A673 (cell line): ENCODE data around the gene SMARCA2. TPM values are rescaled to one million over a fixed set of nuclear protein-coding genes. Genes with fewer than 3 reads are reported as not detected.
A peak's percentile ranks its signal among the peaks of the same experiment; 100 is the strongest.

Experiments
- BruUV-seq: library from RNA; stranded (reverse); fragments of 400-500 nt; replicated peaks from 2 replicates; lab custom pipeline; 2021; lab: Mats Ljungman, UMichigan
- CTCF ChIA-PET: fragments of 300-600 bp; sonication (Branson Sonifier 250); formaldehyde crosslinking; loops from one replicate; lab custom pipeline; 2022; ENCODE audit warnings: antibody characterized with exemption; lab: Charles Lee
- POLR2A ChIA-PET: fragments of 300-600 bp; sonication (Branson Sonifier 250); formaldehyde crosslinking; loops from one replicate; lab custom pipeline; 2022; ENCODE audit warnings: antibody characterized with exemption; ENCODE audit not compliant: low non-redundant PET; lab: Charles Lee
- DNase-seq: peaks from one replicate; pipeline ENCODE4 v3.0.0-alpha.2; 2015; ENCODE audit warnings: low spot score
- H3K27ac ChIP-seq: fragments of 200-600 bp; sonication (generic); 2 replicates; pipeline ENCODE4 v1.5.1; 2016; ENCODE audit warnings: mixed run types, low read depth, mild to moderate bottlenecking, mixed read lengths, antibody characterized with exemption, low read length; ENCODE audit not compliant: poor library complexity, severe bottlenecking
- H3K27me3 ChIP-seq: fragments of 200-600 bp; sonication (generic); replicated peaks from 2 replicates; pipeline ENCODE4 v1.6.1; 2017; ENCODE audit warnings: mixed run types, low read depth, mild to moderate bottlenecking, mixed read lengths, antibody characterized with exemption, low read length; ENCODE audit not compliant: insufficient read depth, poor library complexity
- H3K36me3 ChIP-seq: fragments of 200-600 bp; sonication (generic); 2 replicates; pipeline ENCODE4 v1.6.1; 2016; ENCODE audit warnings: mixed run types, mild to moderate bottlenecking, mixed read lengths, antibody characterized with exemption, low read length; ENCODE audit not compliant: insufficient read depth, poor library complexity, severe bottlenecking
- H3K4me1 ChIP-seq: fragments of 200-600 bp; sonication (generic); 2 replicates; pipeline ENCODE4 v1.6.1; 2017; ENCODE audit warnings: mixed run types, mild to moderate bottlenecking, mixed read lengths, antibody characterized with exemption, low read length; ENCODE audit not compliant: insufficient read depth, poor library complexity, severe bottlenecking
- H3K4me3 ChIP-seq: fragments of 200-600 bp; sonication (generic); 2 replicates; pipeline ENCODE4 v1.5.1; 2016; ENCODE audit warnings: low read depth, mixed run types, mild to moderate bottlenecking, mixed read lengths, low read length; ENCODE audit not compliant: poor library complexity, severe bottlenecking
- H3K9me3 ChIP-seq: fragments of 200-600 bp; sonication (generic); 2 replicates; pipeline ENCODE4 v1.6.1; 2016; ENCODE audit warnings: mixed run types, low read depth, mild to moderate bottlenecking, mixed read lengths, antibody characterized with exemption, low read length; ENCODE audit not compliant: poor library complexity, severe bottlenecking
- EZH2 ChIP-seq: fragments of 200-600 bp; sonication (generic); IDR thresholded peaks from 2 replicates; pipeline ENCODE4 v1.6.1; 2017; ENCODE audit warnings: borderline replicate concordance, low read depth, mild to moderate bottlenecking, mixed read lengths, antibody characterized with exemption, low read length; ENCODE audit not compliant: poor library complexity, severe bottlenecking
- intact Hi-C: fragments of 100-400 bp; cut with micrococcal nuclease; formaldehyde crosslinking; loops from one replicate; pipeline ENCODE4 v1.10.0; 2022; ENCODE audit not compliant: unreplicated experiment
- total RNA-seq: library from RNA; stranded (reverse); gene quantifications from 2 replicates; pipeline ENCODE4 v1.2.3, GENCODE V29; 2021
- TF ChIP-seq, protein P1 (sequence below): fragments of 300-800, 200-600 bp; sonication (generic); conservative IDR thresholded peaks from 2 replicates; pipeline ENCODE4 v1.5.1; 2017; ENCODE audit warnings: low read depth, mild to moderate bottlenecking, antibody characterized with exemption, low read length, moderate library complexity, mixed read lengths

SMARCA2 gene
- total RNA-seq, 1 experiment from 2014 or later, result 69.0 TPM

DNA sequence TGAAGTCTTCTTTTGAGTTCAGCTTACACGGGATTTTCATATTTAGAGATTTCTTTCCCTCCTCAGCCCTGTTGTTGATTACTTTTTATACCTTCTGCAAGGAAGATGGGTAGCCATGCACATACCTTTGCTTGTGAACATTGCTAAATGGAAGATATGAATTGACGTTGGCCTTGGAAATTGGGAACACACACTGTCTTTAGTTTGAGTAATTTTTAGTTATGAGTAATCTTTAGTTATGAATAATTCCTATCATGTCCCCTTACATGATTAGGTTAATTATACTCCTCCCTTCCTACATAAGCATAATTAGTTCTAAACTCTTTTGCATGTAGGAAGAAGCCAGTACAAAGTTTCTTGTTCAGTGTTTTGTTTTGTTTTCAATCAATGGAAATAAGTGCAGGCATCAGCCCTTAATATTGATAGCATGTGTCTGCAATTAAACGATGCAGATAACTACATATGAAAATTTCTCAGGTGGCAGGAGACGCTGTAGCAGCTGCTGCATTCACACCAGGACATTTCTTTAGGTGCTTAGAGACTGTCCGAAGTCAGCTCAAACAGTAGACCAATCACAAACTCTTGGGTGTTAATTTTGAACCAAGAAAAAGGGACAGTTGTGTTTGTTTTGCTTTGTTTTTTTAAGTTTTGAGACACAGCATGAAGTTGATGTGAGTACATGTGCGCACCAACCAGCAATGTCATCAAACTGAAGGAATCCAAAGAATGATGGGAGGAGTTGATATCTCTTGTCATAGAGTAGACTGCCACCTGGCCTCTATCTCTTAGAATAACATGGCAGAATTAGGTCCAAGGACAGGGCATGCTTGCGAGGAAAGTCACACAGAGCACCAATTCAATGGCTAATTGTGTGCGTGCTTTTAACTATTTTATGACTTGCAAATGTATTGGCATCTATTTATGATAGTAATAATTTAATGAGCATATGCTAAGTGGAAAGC lies 51.4 kb downstream of the SMARCA2 start:
- ChIA-PET POLR2A (no interaction called here), CTCF (no interaction called here)
- no TSS peak for BruUV-seq
- no peaks in the 10 kb centered on the region for H3K27me3 ChIP-seq
- intact Hi-C loops, result no loop called here
- H3K9me3 ChIP-seq, result no peaks in the 10 kb centered on the region
- H3K4me3 ChIP-seq, result no peak overlapping the region
- no peaks in the 10 kb centered on the region for H3K36me3 ChIP-seq
- TF ChIP-seq EZH2, result no peak
- TF ChIP-seq, protein P1, sequence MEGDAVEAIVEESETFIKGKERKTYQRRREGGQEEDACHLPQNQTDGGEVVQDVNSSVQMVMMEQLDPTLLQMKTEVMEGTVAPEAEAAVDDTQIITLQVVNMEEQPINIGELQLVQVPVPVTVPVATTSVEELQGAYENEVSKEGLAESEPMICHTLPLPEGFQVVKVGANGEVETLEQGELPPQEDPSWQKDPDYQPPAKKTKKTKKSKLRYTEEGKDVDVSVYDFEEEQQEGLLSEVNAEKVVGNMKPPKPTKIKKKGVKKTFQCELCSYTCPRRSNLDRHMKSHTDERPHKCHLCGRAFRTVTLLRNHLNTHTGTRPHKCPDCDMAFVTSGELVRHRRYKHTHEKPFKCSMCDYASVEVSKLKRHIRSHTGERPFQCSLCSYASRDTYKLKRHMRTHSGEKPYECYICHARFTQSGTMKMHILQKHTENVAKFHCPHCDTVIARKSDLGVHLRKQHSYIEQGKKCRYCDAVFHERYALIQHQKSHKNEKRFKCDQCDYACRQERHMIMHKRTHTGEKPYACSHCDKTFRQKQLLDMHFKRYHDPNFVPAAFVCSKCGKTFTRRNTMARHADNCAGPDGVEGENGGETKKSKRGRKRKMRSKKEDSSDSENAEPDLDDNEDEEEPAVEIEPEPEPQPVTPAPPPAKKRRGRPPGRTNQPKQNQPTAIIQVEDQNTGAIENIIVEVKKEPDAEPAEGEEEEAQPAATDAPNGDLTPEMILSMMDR, result peak; percentile 42; the same call in 1 of the 2 replicates
- H3K27ac ChIP-seq, result no peak overlapping the region
- no peaks in the 10 kb centered on the region for H3K4me1 ChIP-seq
- DNase-seq, result peak; percentile 51

- no TSS peak for BruUV-seq
- no peaks in the 10 kb centered on the region for H3K27me3 ChIP-seq
- ChIA-PET POLR2A (no interaction called here), CTCF (no interaction called here)
- peaks cover 5% of the 10 kb centered on the region for H3K36me3 ChIP-seq
- H3K4me1 ChIP-seq, result no peaks in the 10 kb centered on the region
- H3K9me3 ChIP-seq, result no peaks in the 10 kb centered on the region
- TF ChIP-seq, protein P1, result no peak
- TF ChIP-seq EZH2, result no peak
- no peak overlapping the region for H3K4me3 ChIP-seq
- DNase-seq, result no peak
- intact Hi-C loops, result loop anchor here (5.0 kb wide), 1 partner anchor 126 kb away; no protein-coding TSS in a partner anchor
- H3K27ac ChIP-seq, result no peak overlapping the region
Measured at GRCh38 chr9:2072752-2073405, 57.7 kb downstream of the SMARCA2 start.

DNA sequence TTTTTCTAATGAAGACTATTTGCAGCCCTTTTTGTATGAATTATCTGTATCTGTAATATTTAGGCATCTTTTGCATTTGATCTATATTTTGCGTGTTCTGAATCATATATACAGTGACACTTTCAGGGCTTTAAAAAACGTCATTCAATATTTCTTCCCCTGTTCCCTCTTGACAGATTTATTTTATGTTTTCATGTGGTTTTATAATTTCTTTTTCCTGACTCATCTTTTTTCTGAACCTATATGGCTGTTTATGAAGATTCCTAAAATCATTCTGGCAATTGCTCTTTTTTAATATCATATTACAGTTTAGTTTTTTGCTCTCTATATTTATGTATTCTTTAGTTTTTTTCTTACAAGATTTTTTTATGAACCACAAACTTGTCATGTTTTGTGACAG lies 67.6 kb downstream of the SMARCA2 start:
- CTCF ChIA-PET, result no interaction called here
- Histone ChIP-seq H3K4me3 (no peak overlapping the region), H3K27ac (no peak overlapping the region), H3K27me3 (no peaks in the 10 kb centered on the region), H3K4me1 (peaks cover 8% of the 10 kb centered on the region), H3K9me3 (no peaks in the 10 kb centered on the region), H3K36me3 (peaks cover 18% of the 10 kb centered on the region)
- TF ChIP-seq, protein P1, result no peak
- no peak for TF ChIP-seq EZH2
- no peak for DNase-seq
- POLR2A ChIA-PET, result no interaction called here
- intact Hi-C loops, result loop anchor here (10.0 kb wide), 1 partner anchor 358 kb away; no protein-coding TSS in a partner anchor
- BruUV-seq, result no TSS peak
